Fibroblast of lung (primary cell): Measurements from ENCODE around the gene SDR39U1. TPM values are rescaled to one million over a fixed set of nuclear protein-coding genes. Genes with fewer than 3 reads are reported as not detected.

Experiments used
- DNase-seq, 2 donors: peaks; one replicate each; pipeline versions ENCODE4 v3.0.0 to v3.0.0-alpha.2; 2010; ENCODE audit warnings: low read depth in 2 of 2
- H2AFZ ChIP-seq: 2 replicates; pipeline ENCODE4 v1.5.1; 2012; ENCODE audit warnings: low read length, control low read depth, inconsistent platforms
- H3K27ac ChIP-seq: 2 replicates; pipeline ENCODE4 v1.5.1; 2011; ENCODE audit warnings: low read length, control low read depth; ENCODE audit not compliant: insufficient read depth
- H3K27me3 ChIP-seq: 2 replicates; pipeline ENCODE4 v1.5.1; 2011; ENCODE audit warnings: mild to moderate bottlenecking, low read length; ENCODE audit not compliant: control insufficient read depth, insufficient read depth
- H3K36me3 ChIP-seq: 2 replicates; pipeline ENCODE4 v1.5.1; 2011; ENCODE audit warnings: low read length; ENCODE audit not compliant: control insufficient read depth, insufficient read depth
- H3K4me1 ChIP-seq: 2 replicates; pipeline ENCODE4 v1.5.1; 2011; ENCODE audit warnings: low read length; ENCODE audit not compliant: control insufficient read depth, insufficient read depth; ENCODE audit errors: extremely low read depth
- H3K4me2 ChIP-seq: 2 replicates; pipeline ENCODE4 v1.5.1; 2011; ENCODE audit warnings: low read length, control low read depth; ENCODE audit not compliant: insufficient read depth; ENCODE audit errors: extremely low read depth
- H3K4me3 ChIP-seq, 4 experiments: fragments of 200-600 bp in 1 of 4; sonication (generic) in 1 of 4; replicated peaks in 1 of 4; 2 replicates each; pipeline ENCODE4 v1.5.1; 2011 to 2016; ENCODE audit warnings: low read length in 4 of 4, low read depth in 3 of 4, mild to moderate bottlenecking in 3 of 4, control low read depth in 2 of 4, inconsistent platforms in 1 of 4, mixed read lengths in 1 of 4; ENCODE audit not compliant: insufficient read depth in 1 of 4; ENCODE audit errors: control extremely low read depth in 1 of 4
- H3K79me2 ChIP-seq: 2 replicates; pipeline ENCODE4 v1.5.1; 2012; ENCODE audit warnings: mild to moderate bottlenecking, low read length, inconsistent platforms; ENCODE audit not compliant: control insufficient read depth, insufficient read depth
- H3K9ac ChIP-seq: 2 replicates; pipeline ENCODE4 v1.5.1; 2011; ENCODE audit warnings: mild to moderate bottlenecking, low read length, control low read depth; ENCODE audit not compliant: insufficient read depth
- H3K9me3 ChIP-seq: 2 replicates; pipeline ENCODE4 v1.5.1; 2012; ENCODE audit warnings: low read depth, low read length; ENCODE audit not compliant: control insufficient read depth, insufficient read depth
- H4K20me1 ChIP-seq: 2 replicates; pipeline ENCODE4 v1.5.1; 2011; ENCODE audit warnings: low read length; ENCODE audit not compliant: control insufficient read depth, insufficient read depth; ENCODE audit errors: extremely low read depth
- CTCF ChIP-seq, 2 donors: IDR thresholded peaks in 1 of 2; conservative IDR thresholded peaks in 1 of 2; 1 replicate in 1 of 2; 2 replicates in 1 of 2; pipeline ENCODE4 v1.5.1; 2011 to 2012; ENCODE audit warnings: low read length in 2 of 2, control low read depth in 1 of 2, inconsistent platforms in 1 of 2, low read depth in 1 of 2, mild to moderate bottlenecking in 1 of 2
- EZH2 ChIP-seq: IDR thresholded peaks from 2 replicates; pipeline ENCODE4 v1.5.1; 2012; ENCODE audit warnings: low read length, control low read depth, mild to moderate bottlenecking; ENCODE audit errors: missing control alignments
- polyA plus RNA-seq, 2 donors: library from polyadenylated mRNA; depleted of rRNA in 1 of 2; stranded (reverse) in 1 of 2; unstranded in 1 of 2; fragments of >200 nt; gene quantifications; 2 replicates each; pipeline ENCODE4 v1.2.1, GENCODE V29; 2011 to 2012; ENCODE audit warnings: missing spikeins in 1 of 2
- total RNA-seq: library from RNA; depleted of rRNA; stranded (reverse); fragments of >200 nt; gene quantifications from 2 replicates; pipeline ENCODE4 v1.2.1, GENCODE V29; 2014

Gene SDR39U1
- total and polyA plus RNA-seq, 2 donors (not counting 1 experiment from before 2014, with no cell fraction given): 9.9 to 24.7 TPM

- H2AFZ ChIP-seq: no peak overlapping the region
- peaks cover 16% of the 10 kb centered on the region for H3K79me2 ChIP-seq
- H3K9me3 ChIP-seq: no peaks in the 10 kb centered on the region
- no peaks in the 10 kb centered on the region for H3K27me3 ChIP-seq
- no peak overlapping the region for H3K4me3 ChIP-seq
- no peak overlapping the region for H3K9ac ChIP-seq
- no peak overlapping the region for H3K27ac ChIP-seq
- peaks cover 11% of the 10 kb centered on the region for H3K4me1 ChIP-seq
- no peak for TF ChIP-seq EZH2
- TF ChIP-seq CTCF (conservative IDR thresholded peaks at IDR 0.05 in 1 of 2, IDR thresholded peaks at IDR 0.05 in 1 of 2; ENCODE audit: low read depth in 1 of 2, low read length in 2 of 2): no peak
- H4K20me1 ChIP-seq: no peaks in the 10 kb centered on the region
- H3K4me2 ChIP-seq: no peak overlapping the region
- no peak for DNase-seq
- peaks cover 40% of the 10 kb centered on the region for H3K36me3 ChIP-seq
These were observed 6.6 kb downstream of the SDR39U1 start for GRCh38 chr14:24435998-24436354.

GRCh38 chr14:24435192-24435810, 7.3 kb downstream of the SDR39U1 start:
- Histone ChIP-seq H3K4me2 (no peak overlapping the region), H3K27ac (no peak overlapping the region), H3K4me1 (peaks cover 11% of the 10 kb centered on the region), H2AFZ (no peak overlapping the region), H4K20me1 (no peaks in the 10 kb centered on the region), H3K9ac (no peak overlapping the region), H3K4me3 (no peak overlapping the region), H3K9me3 (no peaks in the 10 kb centered on the region), H3K79me2 (peaks cover 17% of the 10 kb centered on the region), H3K36me3 (peaks cover 34% of the 10 kb centered on the region), H3K27me3 (no peaks in the 10 kb centered on the region)
- TF ChIP-seq EZH2: no peak
- TF ChIP-seq CTCF (conservative IDR thresholded peaks at IDR 0.05 in 1 of 2, IDR thresholded peaks at IDR 0.05 in 1 of 2; ENCODE audit: low read depth in 1 of 2, low read length in 2 of 2): no peak
- DNase-seq: no peak

GRCh38 chr14:24434676-24435075, 7.9 kb downstream of the SDR39U1 start:
- Histone ChIP-seq H4K20me1 (no peaks in the 10 kb centered on the region), H2AFZ (no peak overlapping the region), H3K79me2 (peaks cover 17% of the 10 kb centered on the region), H3K4me1 (peaks cover 11% of the 10 kb centered on the region), H3K27ac (no peak overlapping the region), H3K4me3 (no peak overlapping the region), H3K9ac (no peak overlapping the region), H3K4me2 (no peak overlapping the region), H3K9me3 (no peaks in the 10 kb centered on the region), H3K36me3 (peaks cover 28% of the 10 kb centered on the region), H3K27me3 (no peaks in the 10 kb centered on the region)
- TF ChIP-seq EZH2 (no peak), CTCF (conservative IDR thresholded peaks at IDR 0.05 in 1 of 2, IDR thresholded peaks at IDR 0.05 in 1 of 2; ENCODE audit: low read depth in 1 of 2, low read length in 2 of 2) (no peak)
- no peak for DNase-seq
